Superior temporal gyrus (tissue), 1 donor: ENCODE results near the gene DNAH1.

Source experiments
- DNase-seq: peaks from one replicate; pipeline ENCODE4 v3.0.0-alpha.2; 2016; ENCODE audit errors: extremely low spot score

The DNAH1 gene

GRCh38 chr3:52402706-52403270 lies 86.7 kb downstream of the DNAH1 start:
- DNase-seq, result no peak

- no peak for DNase-seq
Observed at GRCh38 chr3:52403271-52403841, 87.2 kb downstream of the DNAH1 start.

DNA sequence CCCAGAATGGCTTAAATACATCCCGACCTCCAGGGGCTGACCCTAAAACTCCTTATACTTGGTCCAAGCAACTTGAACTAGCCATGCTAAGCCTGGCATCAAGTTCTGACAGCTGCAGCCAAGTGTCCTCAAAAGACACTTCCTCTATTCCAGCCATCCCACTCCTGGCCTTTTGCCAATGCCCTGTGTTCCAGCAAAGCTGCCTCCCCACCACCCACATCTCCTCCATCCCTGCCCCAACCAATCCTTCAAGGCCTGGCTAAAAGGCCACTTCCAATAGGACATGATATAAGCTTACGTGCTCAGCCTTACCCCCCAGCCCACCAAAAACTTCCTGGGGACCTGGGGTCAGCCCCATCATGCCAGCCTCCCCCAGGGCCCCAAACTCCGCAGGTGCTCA lies 87.8 kb downstream of the DNAH1 start:
- no peak for DNase-seq

DNA sequence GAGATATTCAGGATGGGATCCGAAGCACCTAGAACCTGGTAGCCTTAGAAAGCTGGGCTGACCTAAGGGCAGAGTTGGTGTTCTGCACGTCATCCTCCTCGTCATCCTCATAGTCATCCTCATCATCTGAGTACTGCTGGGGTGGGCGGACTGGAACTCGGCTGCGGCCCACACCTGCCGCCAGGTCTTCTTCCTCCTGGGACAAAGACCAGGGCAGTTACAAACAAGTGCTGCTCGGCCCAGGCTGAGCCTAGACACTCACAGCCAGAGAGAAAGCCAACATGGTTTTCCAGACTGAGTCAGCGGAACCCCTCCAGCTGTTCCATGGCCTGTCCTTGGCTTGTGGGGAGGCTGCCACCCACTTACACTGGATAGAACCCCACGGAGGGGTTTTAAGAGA lies 88.3 kb downstream of the DNAH1 start:
- no peak for DNase-seq

GRCh38 chr3:52405066-52405465 lies 88.9 kb downstream of the DNAH1 start:
- DNase-seq, result no peak

GRCh38 chr3:52405601-52406110 lies 89.5 kb downstream of the DNAH1 start:
- DNase-seq, result no peak

- no peak for DNase-seq
Observed at GRCh38 chr3:52406231-52406661, 90.1 kb downstream of the DNAH1 start.

GRCh38 chr3:52406791-52407510 lies 90.8 kb downstream of the DNAH1 start:
- no peak for DNase-seq

GRCh38 chr3:52407779-52408178 lies 91.7 kb downstream of the DNAH1 start:
- no peak for DNase-seq

DNA sequence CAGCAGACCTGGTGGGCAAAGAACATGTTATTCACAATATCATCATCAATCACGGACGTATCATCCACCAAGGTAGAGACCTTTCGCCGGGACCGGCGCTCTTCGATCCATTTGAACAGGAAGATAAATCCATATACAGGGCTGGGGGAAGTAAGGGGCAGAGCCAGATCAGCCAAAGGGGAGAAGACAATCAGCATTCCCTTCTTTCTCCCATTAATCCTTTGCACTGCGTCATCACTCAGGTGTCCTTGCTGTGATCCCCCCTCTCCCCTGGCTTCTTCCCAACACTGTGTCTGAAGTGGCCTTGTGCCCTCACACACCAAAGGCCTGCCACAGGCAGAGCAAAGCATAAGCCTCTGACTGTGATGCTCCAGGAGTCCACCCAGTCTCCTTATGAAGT lies 92.3 kb downstream of the DNAH1 start:
- DNase-seq, result no peak

DNA sequence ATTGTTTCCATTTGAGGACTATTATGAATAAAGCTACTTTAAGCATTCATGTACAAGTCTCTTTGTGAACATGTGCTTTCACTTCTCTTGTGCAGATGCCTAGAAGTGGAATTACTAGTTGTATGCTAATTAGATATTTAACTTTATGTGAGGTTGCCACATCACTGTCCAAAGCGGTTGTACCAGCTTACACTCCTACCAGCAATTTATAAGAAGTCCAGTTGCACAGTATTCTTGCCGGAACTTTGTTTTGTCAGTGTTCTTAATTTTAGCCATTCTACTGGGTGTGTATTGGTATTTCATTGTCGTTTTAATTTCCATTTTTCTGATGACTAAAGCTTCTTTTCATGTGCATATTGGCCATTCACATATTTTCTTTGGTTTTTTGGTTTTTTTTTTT lies 99.7 kb downstream of the DNAH1 start:
- no peak for DNase-seq

DNA sequence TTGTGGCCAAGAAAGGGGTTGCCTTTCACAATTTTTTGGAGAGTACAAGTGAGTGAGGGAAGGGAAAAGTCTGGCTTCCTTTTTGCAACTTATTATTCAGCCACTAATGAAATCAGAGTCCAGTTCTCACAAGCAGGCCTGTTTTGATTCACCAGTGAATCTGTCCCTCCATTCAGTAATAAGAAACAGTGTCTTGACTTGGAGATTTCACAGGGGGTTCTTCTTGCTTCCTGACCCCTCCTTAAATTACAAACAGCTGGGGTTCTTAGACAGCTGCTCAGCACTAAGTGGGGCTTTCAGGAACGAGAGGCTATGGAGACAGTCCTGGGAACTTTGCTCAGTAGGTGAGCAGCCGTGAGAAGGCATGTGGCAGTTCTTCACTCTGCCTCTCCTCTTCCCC lies 104.3 kb downstream of the DNAH1 start:
- no peak for DNase-seq

DNA sequence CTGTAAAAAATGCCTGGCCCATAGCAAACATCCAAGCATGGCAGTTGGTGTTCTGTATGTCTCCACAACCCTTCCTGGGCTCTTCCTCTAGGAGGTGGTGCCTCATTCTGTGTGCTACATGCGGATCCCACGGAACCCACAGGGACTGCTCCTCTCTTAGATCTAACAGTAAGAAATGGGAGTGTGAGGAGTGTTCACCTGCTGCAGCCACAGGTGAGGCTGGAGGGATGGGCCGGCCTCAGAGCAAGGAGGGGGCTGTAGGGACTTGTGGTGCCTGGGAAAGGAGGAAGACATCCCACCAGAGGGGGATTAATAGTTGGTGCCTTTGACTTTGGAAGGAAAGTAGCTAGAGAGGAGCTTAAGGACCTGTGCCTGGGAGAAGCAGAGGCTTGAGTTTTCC lies 106.5 kb downstream of the DNAH1 start:
- DNase-seq, result no peak

DNA sequence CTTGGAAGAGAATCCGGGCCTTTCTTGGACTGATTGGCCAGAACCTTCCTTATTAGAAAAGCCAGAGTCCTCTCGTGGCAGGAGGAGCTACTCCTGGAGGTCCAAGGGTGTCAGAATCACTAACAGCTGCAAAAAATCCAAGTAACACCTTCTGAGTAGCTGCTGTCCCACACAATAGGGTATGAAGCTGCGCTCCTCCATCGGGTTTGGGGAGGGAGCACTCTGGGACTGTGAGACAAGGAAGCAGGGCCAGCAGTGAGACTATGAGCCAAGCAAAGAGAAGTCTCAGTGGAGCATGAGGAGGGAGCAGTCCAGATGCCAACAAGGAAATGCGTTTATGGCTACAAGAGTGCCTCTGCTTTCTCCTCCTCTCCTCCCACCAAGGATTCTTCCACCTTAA lies 107.1 kb downstream of the DNAH1 start:
- no peak for DNase-seq

- DNase-seq, result peak; percentile 92
Observed at GRCh38 chr3:52428151-52429005, 112.3 kb downstream of the DNAH1 start.

- no peak for DNase-seq
Observed at GRCh38 chr3:52429031-52429430, 112.9 kb downstream of the DNAH1 start.

- DNase-seq, result no peak
Observed at GRCh38 chr3:52429779-52430415, 113.8 kb downstream of the DNAH1 start.

DNA sequence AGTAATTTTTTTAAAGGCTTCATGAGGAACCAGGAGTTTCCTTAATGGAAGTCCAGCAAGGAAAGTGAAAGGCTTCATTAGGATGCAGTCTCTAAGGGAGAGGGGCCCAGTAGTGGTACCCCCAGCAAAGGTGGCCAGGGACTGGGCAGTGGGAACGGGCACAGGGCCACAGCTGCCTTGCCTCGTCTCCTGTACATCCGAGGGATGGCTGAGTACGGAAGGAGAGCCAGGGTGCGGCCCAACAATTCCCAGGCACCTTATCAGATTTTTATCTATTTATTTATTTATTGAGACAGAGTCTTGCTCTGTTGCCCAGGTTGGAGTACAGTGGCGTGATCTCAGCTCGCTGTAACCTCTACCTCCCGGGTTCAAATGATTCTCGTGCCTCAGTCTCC lies 114.3 kb downstream of the DNAH1 start:
- DNase-seq, result no peak

DNA sequence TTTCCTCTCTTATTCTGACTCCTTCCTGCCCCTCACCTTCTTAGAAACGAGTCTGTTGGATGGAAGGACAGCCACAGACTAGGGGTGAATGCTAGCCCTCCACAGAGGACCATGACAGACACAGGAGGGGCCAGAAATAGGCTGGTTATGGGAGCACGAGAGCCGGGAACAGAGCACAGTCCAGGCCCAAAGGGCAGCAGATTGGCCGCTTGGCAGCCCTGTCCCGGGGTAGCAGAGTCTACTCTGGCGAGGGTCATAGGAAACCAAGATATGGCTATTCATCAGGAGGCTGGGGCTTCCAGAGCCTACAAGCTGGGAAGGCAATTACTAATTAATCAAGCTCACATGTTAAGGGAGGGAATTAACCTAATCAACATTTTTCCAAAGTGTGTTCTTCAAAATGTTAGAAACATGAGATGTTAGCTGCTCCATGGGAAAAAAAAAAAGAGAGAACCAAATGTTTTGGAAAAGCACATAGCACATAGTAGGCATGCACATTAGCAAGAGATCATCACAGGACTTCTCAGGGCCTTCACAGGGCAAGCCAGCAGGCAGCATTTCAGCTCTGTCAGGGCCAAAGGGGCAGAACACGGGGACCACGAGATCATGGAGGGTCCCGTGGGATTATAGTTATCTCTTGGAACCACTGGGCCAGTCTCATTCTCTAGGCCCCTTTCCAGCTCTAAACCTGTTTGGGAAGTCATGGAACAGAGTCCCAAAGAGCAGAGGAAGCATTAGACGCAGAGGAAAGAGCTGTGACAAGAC lies 115.5 kb downstream of the DNAH1 start:
- no peak for DNase-seq

- DNase-seq, result no peak
Observed at GRCh38 chr3:52432225-52432624, 116.1 kb downstream of the DNAH1 start.

DNA sequence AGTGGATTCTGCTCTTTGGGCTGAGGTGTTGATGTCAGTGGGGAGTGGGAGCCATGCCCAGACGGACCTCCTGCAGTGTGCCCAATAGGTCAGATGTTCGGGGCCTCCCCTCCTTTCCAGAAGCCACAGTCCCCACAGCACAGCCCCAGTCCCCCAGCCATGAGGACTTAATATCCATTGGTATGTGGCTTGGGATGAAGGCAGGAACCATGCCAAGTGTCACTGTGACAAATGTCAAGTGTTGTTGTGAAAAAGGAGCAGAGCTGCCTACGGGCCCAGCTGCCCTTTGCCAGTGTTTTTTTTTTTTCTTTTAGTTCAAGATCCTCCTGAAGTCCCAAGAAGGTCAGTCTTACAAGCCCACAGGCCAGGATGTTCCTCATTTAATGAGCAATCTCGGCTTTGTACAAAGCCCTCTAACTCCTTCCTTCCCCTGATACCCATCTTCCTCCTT lies 116.6 kb downstream of the DNAH1 start:
- DNase-seq, result no peak
